Activated naive CD4-positive, alpha-beta T cell treated with anti-CD3 and anti-CD28 coated beads for 36 hours (primary cell): ENCODE results near the gene IRX2. TPM values are rescaled to one million over a fixed set of nuclear protein-coding genes. Genes with fewer than 3 reads are reported as not detected.

Source experiments
- CTCF ChIA-PET: fragments of 350-600 bp; sonication (Branson Sonifier 250); formaldehyde crosslinking; loops from one replicate; lab custom pipeline; 2021; ENCODE audit warnings: antibody characterized with exemption; lab: Charles Lee
- DNase-seq: peaks from one replicate; pipeline ENCODE4 v3.0.0-alpha.2; 2020
- H3K27ac Mint-ChIP-seq: one replicate; pipeline ENCODE4 v1.8.0; 2021; ENCODE audit warnings: mild to moderate bottlenecking, mixed read lengths
- H3K27me3 Mint-ChIP-seq: one replicate; pipeline ENCODE4 v1.8.0; 2021; ENCODE audit warnings: low read depth, mixed read lengths
- H3K36me3 Mint-ChIP-seq: one replicate; pipeline ENCODE4 v1.8.0; 2021; ENCODE audit warnings: low read depth, mixed read lengths
- H3K4me1 Mint-ChIP-seq: one replicate; pipeline ENCODE4 v1.8.0; 2021; ENCODE audit warnings: low read depth, mixed read lengths
- H3K4me3 Mint-ChIP-seq: one replicate; pipeline ENCODE4 v1.8.0; 2021; ENCODE audit warnings: mild to moderate bottlenecking, moderate library complexity, mixed read lengths
- H3K9me3 Mint-ChIP-seq: one replicate; pipeline ENCODE4 v1.8.0; 2021; ENCODE audit warnings: mixed read lengths
- intact Hi-C: fragments of 100-400 bp; cut with micrococcal nuclease; formaldehyde crosslinking; loops from one replicate; pipeline ENCODE4 v1.15.1; 2023
- total RNA-seq, 2 experiments: library from RNA; stranded (reverse); gene quantifications; one replicate each; pipeline ENCODE4 v1.2.3, GENCODE V29; 2021

The IRX2 gene
- not detected for total RNA-seq

GRCh38 chr5:2751592-2752021, at the start of gene IRX2:
Gene IRX2, minus strand, starts transcription at chr5:2751677. Its CDS starts 264 bp downstream, at chr5:2751413.
- no peak within 1 kb of the TSS for H3K4me3 Mint-ChIP-seq
- peaks cover 58% of the 10 kb centered on the region for H3K27me3 Mint-ChIP-seq
- H3K36me3 Mint-ChIP-seq: peaks cover 4% of the 10 kb centered on the region
- DNase-seq: no peak
- intact Hi-C loops: loop anchor here (5.0 kb wide), 1 partner anchor 851 kb away; no protein-coding TSS in a partner anchor
- no peaks in the 10 kb centered on the region for H3K9me3 Mint-ChIP-seq
- H3K4me1 Mint-ChIP-seq: peaks cover 28% of the 10 kb centered on the region
- CTCF ChIA-PET: no interaction called here
- H3K27ac Mint-ChIP-seq: no peak within 1 kb of the TSS

DNA sequence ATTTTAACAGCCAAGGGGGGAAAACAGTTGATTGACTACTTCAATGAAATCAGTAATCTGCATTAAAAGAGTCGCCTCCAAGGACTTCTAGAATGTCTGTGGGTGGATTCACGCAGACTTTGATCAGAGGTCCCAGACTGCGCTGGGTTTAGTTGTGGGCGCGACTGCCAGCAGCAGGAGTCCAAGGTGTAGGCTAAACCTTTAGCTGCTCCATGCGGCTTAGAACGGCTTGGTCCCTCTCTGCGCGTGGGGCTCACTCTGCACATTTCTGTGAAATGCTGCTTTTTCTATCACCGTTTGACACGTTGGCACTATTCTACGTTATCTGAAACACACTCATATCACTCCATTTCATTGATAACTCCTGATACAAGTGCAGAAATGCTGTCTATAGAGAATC, 48.6 kb upstream of the IRX2 start:
- Mint-ChIP-seq H3K27me3 (peaks cover 4% of the 10 kb centered on the region), H3K27ac (no peak overlapping the region), H3K36me3 (no peaks in the 10 kb centered on the region), H3K4me1 (no peaks in the 10 kb centered on the region), H3K9me3 (peaks cover 1% of the 10 kb centered on the region), H3K4me3 (no peak overlapping the region)
- intact Hi-C loops: no loop called here
- no peak for DNase-seq
- CTCF ChIA-PET: no interaction called here

DNA sequence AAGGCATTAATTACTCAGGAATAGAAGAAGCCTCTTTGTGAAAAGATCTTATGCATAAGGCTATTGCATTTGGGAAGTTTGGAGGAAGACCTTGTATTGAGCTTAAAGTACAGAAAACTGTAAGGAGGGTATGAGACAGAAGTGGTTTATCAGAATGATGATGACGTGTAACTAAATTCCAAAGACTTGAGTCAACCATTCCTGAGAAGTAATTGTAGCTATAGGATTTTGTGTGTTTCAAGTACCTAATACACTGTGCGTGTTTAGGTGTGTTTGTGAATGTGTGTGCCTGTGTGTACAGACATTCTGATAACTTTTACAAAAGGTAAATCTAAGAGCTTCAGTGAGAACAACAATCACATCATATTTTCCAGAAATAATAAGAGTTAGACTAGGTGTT, 46.5 kb upstream of the IRX2 start:
- Mint-ChIP-seq H3K27ac (no peak overlapping the region), H3K36me3 (no peaks in the 10 kb centered on the region), H3K27me3 (peaks cover 4% of the 10 kb centered on the region), H3K4me3 (no peak overlapping the region), H3K9me3 (peaks cover 3% of the 10 kb centered on the region), H3K4me1 (no peaks in the 10 kb centered on the region)
- DNase-seq: no peak
- intact Hi-C loops: no loop called here
- CTCF ChIA-PET: no interaction called here

GRCh38 chr5:2797160-2797559, 45.7 kb upstream of the IRX2 start:
- H3K27me3 Mint-ChIP-seq: peaks cover 4% of the 10 kb centered on the region
- intact Hi-C loops: no loop called here
- DNase-seq: no peak
- H3K9me3 Mint-ChIP-seq: peaks cover 5% of the 10 kb centered on the region
- H3K36me3 Mint-ChIP-seq: no peaks in the 10 kb centered on the region
- CTCF ChIA-PET: no interaction called here
- H3K4me1 Mint-ChIP-seq: no peaks in the 10 kb centered on the region
- no peak overlapping the region for H3K4me3 Mint-ChIP-seq
- no peak overlapping the region for H3K27ac Mint-ChIP-seq

DNA sequence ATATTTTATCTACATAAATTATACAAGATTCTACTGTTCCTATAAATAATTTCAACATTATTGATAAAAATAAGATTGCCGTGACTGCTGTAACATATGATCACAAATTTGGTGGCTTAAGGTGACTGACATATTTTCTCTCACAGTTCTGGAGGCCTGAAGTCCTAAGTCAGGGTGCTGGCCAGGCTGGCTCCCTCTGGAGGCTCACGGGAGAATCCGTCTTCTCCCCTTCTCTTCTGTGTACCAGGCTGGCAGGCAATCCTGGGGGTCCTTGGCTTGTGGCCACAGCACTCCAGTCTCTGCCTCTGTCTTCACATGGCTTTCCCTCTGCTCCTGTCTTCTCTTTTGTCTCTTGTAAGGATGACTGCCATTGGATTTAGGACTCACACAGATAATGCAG, 31.7 kb upstream of the IRX2 start:
- CTCF ChIA-PET: no interaction called here
- no peaks in the 10 kb centered on the region for H3K9me3 Mint-ChIP-seq
- no peak overlapping the region for H3K27ac Mint-ChIP-seq
- no peaks in the 10 kb centered on the region for H3K4me1 Mint-ChIP-seq
- no peaks in the 10 kb centered on the region for H3K36me3 Mint-ChIP-seq
- H3K4me3 Mint-ChIP-seq: no peak overlapping the region
- no peak for DNase-seq
- H3K27me3 Mint-ChIP-seq: peaks cover 6% of the 10 kb centered on the region
- intact Hi-C loops: no loop called here

DNA sequence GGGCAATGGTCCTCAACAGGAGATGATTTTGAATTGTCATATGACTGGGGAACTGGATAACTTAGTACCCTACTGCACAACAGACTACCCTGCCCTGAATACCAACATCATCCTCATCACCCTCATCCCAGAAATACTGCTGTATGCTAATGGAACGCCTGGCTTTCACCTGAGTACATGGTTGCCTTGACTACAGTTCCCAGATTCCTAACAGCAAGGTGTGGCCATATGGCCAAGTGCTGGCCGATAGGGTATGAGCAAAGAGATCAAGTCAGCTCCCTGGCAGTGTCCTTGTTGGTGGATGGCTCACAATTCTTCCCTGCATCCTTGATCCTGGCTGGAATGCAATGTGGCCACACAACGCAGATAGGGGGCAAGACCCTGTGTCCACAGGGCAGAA, 31.2 kb upstream of the IRX2 start:
- CTCF ChIA-PET: no interaction called here
- Mint-ChIP-seq H3K36me3 (no peaks in the 10 kb centered on the region), H3K4me1 (no peaks in the 10 kb centered on the region), H3K9me3 (no peaks in the 10 kb centered on the region), H3K27ac (no peak overlapping the region), H3K27me3 (peaks cover 6% of the 10 kb centered on the region), H3K4me3 (no peak overlapping the region)
- DNase-seq: no peak
- intact Hi-C loops: no loop called here

DNA sequence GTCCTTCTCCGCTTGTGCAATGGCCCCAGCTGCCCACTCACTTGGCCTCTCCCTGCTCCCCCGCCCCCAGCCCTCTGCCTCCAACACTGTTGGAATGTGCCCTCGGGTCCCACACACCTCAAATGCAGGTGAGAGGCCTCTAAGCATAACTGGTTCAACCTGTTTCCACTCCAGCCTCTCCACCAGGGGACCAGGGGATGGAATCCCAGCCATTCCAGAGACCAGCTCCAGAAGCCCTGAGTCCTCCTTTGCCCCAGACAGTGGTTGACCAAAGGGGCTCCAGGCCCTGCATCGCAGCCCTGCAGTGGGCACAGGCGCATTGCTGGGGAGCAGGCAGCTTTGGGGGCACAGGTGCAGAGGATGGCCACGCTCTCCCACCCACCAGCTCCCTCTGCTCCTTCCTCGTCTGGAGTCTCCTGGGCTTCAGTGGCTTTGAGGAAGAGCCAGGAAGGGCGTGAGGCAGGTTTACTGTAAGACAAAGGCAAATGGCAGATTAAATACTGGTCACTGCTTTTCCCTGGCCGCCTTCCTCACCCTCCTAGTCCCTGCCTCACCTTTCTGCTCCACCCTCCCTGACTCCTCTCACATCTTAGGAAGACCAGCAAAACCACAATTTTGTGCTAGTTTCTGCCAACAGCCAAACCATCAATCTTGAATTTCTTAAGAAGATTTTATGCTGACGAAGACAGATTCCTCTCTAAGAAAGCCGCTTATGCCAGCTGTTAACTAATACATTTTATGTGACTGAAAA, 29.1 kb upstream of the IRX2 start:
- H3K27me3 Mint-ChIP-seq: peaks cover 6% of the 10 kb centered on the region
- H3K36me3 Mint-ChIP-seq: no peaks in the 10 kb centered on the region
- peaks cover 3% of the 10 kb centered on the region for H3K9me3 Mint-ChIP-seq
- no peaks in the 10 kb centered on the region for H3K4me1 Mint-ChIP-seq
- CTCF ChIA-PET: no interaction called here
- intact Hi-C loops: no loop called here
- no peak overlapping the region for H3K27ac Mint-ChIP-seq
- no peak for DNase-seq
- H3K4me3 Mint-ChIP-seq: no peak overlapping the region

GRCh38 chr5:2779459-2779858, 28.0 kb upstream of the IRX2 start:
- Mint-ChIP-seq H3K4me1 (no peaks in the 10 kb centered on the region), H3K9me3 (peaks cover 3% of the 10 kb centered on the region), H3K4me3 (no peak overlapping the region), H3K36me3 (no peaks in the 10 kb centered on the region), H3K27me3 (peaks cover 6% of the 10 kb centered on the region), H3K27ac (no peak overlapping the region)
- DNase-seq: no peak
- intact Hi-C loops: no loop called here
- CTCF ChIA-PET: interaction anchor here (1.2 kb wide), 1 partner anchor 22 kb away, joined by 3 read pairs; no protein-coding TSS in a partner anchor

DNA sequence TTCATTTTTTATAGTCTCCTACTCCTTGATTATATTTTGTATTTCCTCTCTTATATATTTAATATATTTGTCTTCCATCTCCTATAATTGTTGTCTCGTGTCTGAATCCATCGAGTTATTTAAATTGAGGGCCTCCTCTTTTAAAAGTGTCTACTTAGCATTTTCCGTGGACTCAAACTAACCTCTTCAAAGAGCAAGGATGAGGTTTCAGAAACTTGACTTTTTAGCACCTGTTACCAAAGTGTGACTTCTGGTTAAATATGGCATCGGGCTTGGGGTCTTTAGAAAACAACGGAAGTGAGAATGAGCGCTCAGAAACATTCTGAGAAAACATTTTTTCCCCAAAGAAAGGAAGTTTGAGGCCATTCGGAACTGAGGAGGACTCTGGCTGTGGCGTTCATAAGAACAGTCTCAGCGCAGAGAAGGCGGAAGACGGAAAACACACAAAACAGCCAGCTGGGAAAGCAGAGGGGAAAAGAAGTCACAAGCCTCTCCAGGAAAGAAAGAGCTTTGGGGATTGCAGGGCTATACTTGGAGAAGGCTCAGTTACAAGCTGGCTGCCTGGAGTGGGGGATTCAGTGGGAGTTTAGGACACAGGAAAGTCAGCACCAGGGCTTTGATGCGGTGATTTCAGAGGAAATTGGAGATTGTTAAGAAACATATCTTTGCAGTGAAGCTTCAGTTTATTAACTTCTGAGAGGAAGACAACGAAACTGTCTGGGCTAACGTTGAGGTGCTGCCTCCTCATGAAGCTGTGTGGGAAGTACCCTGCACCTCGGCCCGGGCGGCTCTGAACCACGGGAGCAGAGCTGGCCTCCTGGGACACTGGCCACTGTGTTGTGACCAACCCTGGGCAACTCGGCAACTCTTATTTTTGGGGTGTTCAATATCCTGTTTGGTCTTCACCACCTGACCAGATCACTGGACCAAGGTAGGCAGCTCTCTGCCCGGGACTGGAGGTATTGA, 25.1 kb upstream of the IRX2 start:
- Mint-ChIP-seq H3K36me3 (no peaks in the 10 kb centered on the region), H3K4me1 (no peaks in the 10 kb centered on the region), H3K9me3 (peaks cover 3% of the 10 kb centered on the region), H3K4me3 (no peak overlapping the region), H3K27me3 (peaks cover 3% of the 10 kb centered on the region), H3K27ac (no peak overlapping the region)
- intact Hi-C loops: no loop called here
- DNase-seq: no peak
- CTCF ChIA-PET: no interaction called here

GRCh38 chr5:2773327-2773726, 21.9 kb upstream of the IRX2 start:
- intact Hi-C loops: no loop called here
- Mint-ChIP-seq H3K27ac (no peak overlapping the region), H3K27me3 (peaks cover 5% of the 10 kb centered on the region), H3K4me3 (no peak overlapping the region), H3K9me3 (peaks cover 3% of the 10 kb centered on the region), H3K36me3 (no peaks in the 10 kb centered on the region), H3K4me1 (no peaks in the 10 kb centered on the region)
- no peak for DNase-seq
- CTCF ChIA-PET: no interaction called here

- DNase-seq: no peak
- H3K36me3 Mint-ChIP-seq: no peaks in the 10 kb centered on the region
Measured at GRCh38 chr5:2767089-2767488, 15.6 kb upstream of the IRX2 start.

GRCh38 chr5:2764581-2764980, 13.1 kb upstream of the IRX2 start:
- intact Hi-C loops: no loop called here
- no peak for DNase-seq
- H3K4me3 Mint-ChIP-seq: no peak overlapping the region

More at GRCh38 chr5:2767089-2767488, 15.6 kb upstream of the IRX2 start:
- H3K27ac Mint-ChIP-seq: no peak overlapping the region
- CTCF ChIA-PET: no interaction called here
- H3K27me3 Mint-ChIP-seq: peaks cover 14% of the 10 kb centered on the region
- intact Hi-C loops: no loop called here
- no peaks in the 10 kb centered on the region for H3K4me1 Mint-ChIP-seq
- H3K4me3 Mint-ChIP-seq: no peak overlapping the region
- no peaks in the 10 kb centered on the region for H3K9me3 Mint-ChIP-seq

DNA sequence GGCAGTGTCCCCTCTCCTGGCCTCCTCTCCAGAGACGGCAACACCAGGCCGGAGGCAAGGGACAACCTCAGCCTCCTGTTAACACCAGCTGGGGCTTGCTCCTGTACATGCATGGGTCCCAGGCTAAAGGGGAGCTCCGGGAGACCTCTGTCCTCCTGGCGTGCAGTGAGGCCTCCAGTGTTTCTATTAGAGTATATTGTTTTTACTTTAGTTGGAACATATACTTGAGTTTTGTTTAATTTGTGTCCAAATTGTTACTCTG, 12.0 kb upstream of the IRX2 start:
- DNase-seq: no peak
- CTCF ChIA-PET: no interaction called here
- Mint-ChIP-seq H3K4me3 (no peak overlapping the region), H3K27me3 (peaks cover 21% of the 10 kb centered on the region), H3K9me3 (no peaks in the 10 kb centered on the region), H3K4me1 (no peaks in the 10 kb centered on the region), H3K36me3 (no peaks in the 10 kb centered on the region), H3K27ac (no peak overlapping the region)
- intact Hi-C loops: no loop called here

More at GRCh38 chr5:2764581-2764980, 13.1 kb upstream of the IRX2 start:
- CTCF ChIA-PET: no interaction called here
- Mint-ChIP-seq H3K27me3 (peaks cover 18% of the 10 kb centered on the region), H3K27ac (no peak overlapping the region), H3K4me1 (no peaks in the 10 kb centered on the region), H3K9me3 (no peaks in the 10 kb centered on the region), H3K36me3 (no peaks in the 10 kb centered on the region)
